Left colon (tissue), 2 donors: ENCODE data around the gene PLA2G4D. TPM values are rescaled to one million over a fixed set of nuclear protein-coding genes. Genes with fewer than 3 reads are reported as not detected.

Experiments used
- ATAC-seq: fragments of 200-7000 bp; cut with Tn5 transposase; one replicate; pipeline ENCODE4 v1.9.1; 2020; ENCODE audit warnings: mild to moderate bottlenecking, moderate library complexity
- DNase-seq, 2 donors: peaks; one replicate each; pipeline ENCODE4 v3.0.0-alpha.2; 2020
- intact Hi-C, 2 donors: fragments of 100-400 bp; cut with DNase I in 1 of 2; cut with micrococcal nuclease in 1 of 2; formaldehyde crosslinking; loops; one replicate each; pipeline versions ENCODE4 v1.11.2 to v1.14.0; 2022; cut with DNase I, micrococcal nuclease
- long read RNA-seq: library from polyadenylated mRNA; unstranded; transcript quantifications from one replicate; pipeline ENCODE4 v2.0.0, GENCODE V29; 2021
- total RNA-seq, 2 donors: library from RNA; stranded (reverse); fragmentation: NEBNext Ultra II Directional; extraction: Animal tissue kit (Norgen Biotek cat#: 25700); gene quantifications; one replicate each; pipeline ENCODE4 v1.2.1, GENCODE V29; 2021
- donor health status: DM: no; HTN: no; CAD: no.
- donor health status: DM: yes; HTN: yes; CAD: no.

PLA2G4D gene
- total RNA-seq, result under 1 TPM; 0.18 to 0.31 TPM
- long read RNA-seq, result 0 reads

- peak; percentile 21 for ATAC-seq
- intact Hi-C loops, result no loop called here
- no peak for DNase-seq
Measured at GRCh38 chr15:42094512-42094963, at the start of gene PLA2G4D. Gene PLA2G4D, minus strand, starts transcription at chr15:42094562. Its CDS starts 103 bp downstream, at chr15:42094459.

GRCh38 chr15:42143356-42143755, 49.0 kb upstream of the PLA2G4D start:
- intact Hi-C loops, result no loop called here
- ATAC-seq (no peak), DNase-seq (peak in 1 of 2 donors; percentile 18)

GRCh38 chr15:42141795-42142667, 47.7 kb upstream of the PLA2G4D start:
- intact Hi-C loops, result no loop called here
- ATAC-seq (no peak), DNase-seq (no peak)

GRCh38 chr15:42141246-42141645, 46.9 kb upstream of the PLA2G4D start:
- intact Hi-C loops, result no loop called here
- peak in 1 of 2 donors; percentile 10 for DNase-seq
- no peak for ATAC-seq

GRCh38 chr15:42140383-42141070, 46.2 kb upstream of the PLA2G4D start:
- intact Hi-C loops, result no loop called here
- DNase-seq (no peak), ATAC-seq (no peak)

GRCh38 chr15:42139596-42139995, 45.2 kb upstream of the PLA2G4D start:
- intact Hi-C loops, result loop anchor here in 1 of 2 donors (10.0 kb wide), 1 partner anchor 155 kb away; no protein-coding TSS in a partner anchor
- DNase-seq (no peak), ATAC-seq (peak; percentile 64)

- intact Hi-C loops, result loop anchor here in 1 of 2 donors (10.0 kb wide), 1 partner anchor 154 kb away; no protein-coding TSS in a partner anchor
- peak; percentile 80 to 91 for DNase-seq
- ATAC-seq, result peak; percentile 59
Measured at GRCh38 chr15:42138968-42139386, 44.6 kb upstream of the PLA2G4D start.

- ATAC-seq (no peak), DNase-seq (peak in 1 of 2 donors; percentile 18)
- intact Hi-C loops, result loop anchor here in 1 of 2 donors (10.0 kb wide), 1 partner anchor 154 kb away; no protein-coding TSS in a partner anchor
Measured at GRCh38 chr15:42138411-42138810, 44.0 kb upstream of the PLA2G4D start.

- DNase-seq (peak in 1 of 2 donors; percentile 20), ATAC-seq (no peak)
- intact Hi-C loops, result loop anchor here in 1 of 2 donors (10.0 kb wide), 1 partner anchor 153 kb away; no protein-coding TSS in a partner anchor
Measured at GRCh38 chr15:42137461-42138261, 43.3 kb upstream of the PLA2G4D start.

GRCh38 chr15:42136513-42136912, 42.2 kb upstream of the PLA2G4D start:
- ATAC-seq, result no peak
- intact Hi-C loops, result loop anchor here in 1 of 2 donors (10.0 kb wide), 1 partner anchor 152 kb away; no protein-coding TSS in a partner anchor
- DNase-seq, result no peak

- DNase-seq, result no peak
- intact Hi-C loops, result loop anchor here in 1 of 2 donors (10.0 kb wide), 1 partner anchor 151 kb away; no protein-coding TSS in a partner anchor
- ATAC-seq, result no peak
Measured at GRCh38 chr15:42135351-42135750, 41.0 kb upstream of the PLA2G4D start.

- ATAC-seq, result no peak
- intact Hi-C loops, result loop anchor here in 1 of 2 donors (10.0 kb wide), 1 partner anchor 150 kb away; no protein-coding TSS in a partner anchor
Measured at GRCh38 chr15:42134617-42135245, 40.4 kb upstream of the PLA2G4D start.

GRCh38 chr15:42133886-42134502, 39.6 kb upstream of the PLA2G4D start:
- peak; percentile 74 for ATAC-seq
- DNase-seq, result peak; percentile 68 to 74
- intact Hi-C loops, result loop anchor here in 1 of 2 donors (10.0 kb wide), 1 partner anchor 149 kb away; no protein-coding TSS in a partner anchor

More at GRCh38 chr15:42134617-42135245, 40.4 kb upstream of the PLA2G4D start:
- no peak for DNase-seq

- intact Hi-C loops, result loop anchor here in 1 of 2 donors (10.0 kb wide), 1 partner anchor 149 kb away; no protein-coding TSS in a partner anchor
- DNase-seq, result no peak
- ATAC-seq, result no peak
Measured at GRCh38 chr15:42133356-42133755, 39.0 kb upstream of the PLA2G4D start.

GRCh38 chr15:42131826-42132806, 37.8 kb upstream of the PLA2G4D start:
- ATAC-seq (peak; percentile 35), DNase-seq (peak in 1 of 2 donors; percentile 21)
- intact Hi-C loops, result loop anchor here in 1 of 2 donors (10.0 kb wide), 1 partner anchor 147 kb away; no protein-coding TSS in a partner anchor

- no peak for DNase-seq
- intact Hi-C loops, result loop anchor here in 1 of 2 donors (10.0 kb wide), 1 partner anchor 146 kb away; no protein-coding TSS in a partner anchor
- no peak for ATAC-seq
Measured at GRCh38 chr15:42131006-42131405, 36.6 kb upstream of the PLA2G4D start.
